ENCODE data around the gene ZNF708.
"Not testable (repeated sequence)": the region's sequence is repeated elsewhere in the genome, so short reads cannot be mapped to it uniquely, and the experiment has no call there.

Gene ZNF708

DNA sequence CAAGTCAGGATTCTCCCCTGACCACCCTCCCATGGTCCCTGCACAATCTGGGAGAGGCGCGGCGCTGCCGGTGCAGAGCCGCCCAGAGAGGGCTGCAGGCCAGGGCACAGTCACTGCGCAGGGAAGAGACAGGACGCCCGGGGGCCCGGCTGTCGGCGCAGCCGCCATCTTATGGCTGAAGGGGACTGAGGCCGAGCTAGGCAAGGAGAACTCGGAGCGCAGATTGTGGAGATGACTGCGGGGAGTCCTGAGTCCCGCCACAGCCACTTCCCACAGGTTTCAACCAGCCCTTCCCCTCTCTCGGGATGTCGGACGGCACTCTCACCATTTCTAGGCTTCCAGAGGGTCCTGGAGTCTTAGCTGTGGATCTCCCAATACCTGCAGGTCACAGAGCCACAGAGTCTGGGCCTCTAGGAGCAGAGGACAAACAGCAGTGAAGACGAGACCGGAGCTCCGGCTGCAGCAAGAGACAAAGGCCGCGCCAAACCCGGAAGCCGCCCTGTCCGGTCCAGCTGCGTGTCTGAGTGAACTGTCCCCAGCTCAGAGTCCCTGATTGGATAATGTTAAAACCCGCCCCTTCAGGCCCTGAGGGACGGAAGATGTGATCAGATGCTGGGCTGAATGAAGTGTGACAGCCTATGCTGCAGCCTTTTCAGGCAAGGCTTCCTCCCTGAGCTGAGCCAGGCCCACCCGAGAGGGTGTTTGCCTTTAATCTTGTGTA, at the start of gene ZNF708:
Gene ZNF708 (minus strand): TSS at position 526 of the 721 bp plus-strand sequence. CDS start 198 bp downstream, at position 328.
- DNase-seq = peak; percentile 99

DNA sequence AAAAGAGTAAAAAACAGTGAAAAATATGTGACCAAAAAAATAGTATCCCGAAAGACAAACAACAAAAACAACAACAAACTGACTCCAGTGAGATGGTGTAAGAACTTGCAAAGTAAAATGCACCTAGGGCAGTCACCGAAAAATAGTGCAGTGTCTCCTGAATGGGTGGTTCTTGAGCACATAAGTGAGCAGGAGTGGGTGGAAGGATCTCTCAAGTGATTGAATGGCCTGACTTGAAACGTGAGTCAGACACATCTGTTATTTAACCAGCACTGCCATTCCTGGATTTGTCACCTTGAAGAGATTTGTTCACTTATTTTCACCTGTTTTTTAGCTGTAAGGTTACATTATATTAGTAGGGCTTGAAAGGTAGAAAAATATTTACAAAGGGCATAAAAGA, 33.1 kb upstream of the ZNF708 start:
- no peak for DNase-seq

DNA sequence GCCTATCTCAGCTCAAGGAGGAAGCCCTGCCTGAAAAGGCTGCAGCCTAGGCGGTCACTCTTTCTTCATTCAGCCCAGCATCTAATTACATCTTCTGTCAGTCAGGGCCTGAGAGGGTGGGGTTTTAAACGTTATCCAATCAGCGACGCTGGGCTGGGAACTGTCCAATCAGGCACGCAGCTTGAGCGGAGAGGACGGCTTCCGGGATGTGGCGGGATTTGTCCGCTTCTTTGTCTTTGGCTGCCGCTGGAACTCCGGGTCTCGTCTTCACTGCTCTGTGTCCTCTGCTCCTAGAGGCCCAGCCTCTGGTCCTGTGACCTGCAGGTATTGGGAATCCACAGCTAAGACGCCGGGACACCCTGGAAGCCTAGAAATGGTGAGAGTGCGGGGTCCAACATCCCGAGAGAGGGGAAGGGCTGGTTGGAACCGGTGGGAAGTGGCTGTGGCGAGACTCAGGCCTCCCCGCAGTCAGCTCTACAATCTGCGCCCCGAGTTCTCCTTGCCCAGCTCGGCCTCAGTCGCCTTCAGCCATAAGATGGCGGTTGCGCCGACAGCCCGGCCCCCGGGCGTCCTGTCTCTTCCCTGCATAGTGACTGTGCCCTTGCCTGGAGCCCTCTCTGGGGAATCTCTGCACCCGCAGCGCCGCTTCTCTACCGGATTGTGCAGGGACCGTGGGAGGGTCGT, 29.7 kb upstream of the ZNF708 start, which contains the start of gene ZNF738:
Gene ZNF738 (plus strand): TSS at position 233 of the 684 bp plus-strand sequence. CDS start 141 bp downstream, at position 374.
- DNase-seq = peak; percentile 99

DNA sequence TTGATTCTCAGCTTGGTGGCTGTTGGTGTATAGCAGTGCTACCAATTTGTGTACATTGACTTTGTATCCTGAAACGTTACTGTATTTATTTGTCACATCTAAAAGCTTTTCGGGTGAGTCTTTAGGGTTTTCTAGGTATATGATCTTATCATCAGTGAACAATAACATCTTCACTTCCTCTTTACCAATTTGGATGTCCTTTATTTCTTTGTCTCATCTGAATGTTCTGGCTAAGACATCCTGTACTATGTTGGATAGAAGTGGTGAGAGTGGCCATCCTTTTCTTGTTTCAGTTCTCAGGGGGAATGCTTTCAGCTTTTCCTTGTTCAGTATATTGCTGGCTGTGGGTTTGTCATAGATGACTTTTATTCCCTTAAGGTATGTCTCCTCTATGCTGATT, 23.6 kb upstream of the ZNF708 start:
- no peak for DNase-seq

DNA sequence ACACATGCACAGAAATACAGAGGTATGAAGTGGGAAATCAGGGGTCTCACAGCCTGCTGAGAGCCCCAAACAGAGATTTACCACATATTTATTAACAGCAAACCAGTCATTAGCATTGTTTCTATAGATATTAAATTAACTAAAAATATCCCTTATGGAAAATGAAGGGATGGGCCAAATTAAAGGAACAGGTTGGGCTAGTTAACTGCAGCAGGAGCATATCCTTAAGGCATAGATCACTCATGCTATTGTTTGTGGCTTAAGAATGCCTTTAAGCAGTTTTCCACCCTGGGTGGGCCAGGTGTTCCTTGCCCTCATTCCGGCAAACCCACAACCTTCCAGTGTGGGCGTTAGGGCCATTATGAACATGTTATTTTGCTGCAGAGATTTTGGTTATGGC, 15.6 kb upstream of the ZNF708 start:
- DNase-seq = not testable (repeated sequence)

DNA sequence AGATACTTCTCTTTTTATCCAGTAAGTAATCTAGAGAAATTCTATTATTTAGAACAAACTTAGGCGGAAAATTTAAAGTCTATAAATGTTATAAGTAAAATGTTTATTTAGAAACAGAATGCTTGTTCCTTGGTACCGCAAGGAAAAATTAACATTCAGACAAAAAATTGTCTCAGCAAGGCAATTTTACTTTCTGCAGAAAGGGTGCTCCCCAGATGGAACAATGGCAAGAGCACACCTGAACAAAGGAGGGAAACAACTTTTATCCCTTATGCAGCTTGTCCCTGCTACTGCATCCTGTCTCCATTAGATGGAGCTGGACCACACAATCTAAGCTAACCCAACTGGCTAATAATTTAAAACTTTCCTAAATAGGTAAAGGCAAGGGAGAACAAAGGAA, 6.5 kb upstream of the ZNF708 start:
- no peak for DNase-seq

DNA sequence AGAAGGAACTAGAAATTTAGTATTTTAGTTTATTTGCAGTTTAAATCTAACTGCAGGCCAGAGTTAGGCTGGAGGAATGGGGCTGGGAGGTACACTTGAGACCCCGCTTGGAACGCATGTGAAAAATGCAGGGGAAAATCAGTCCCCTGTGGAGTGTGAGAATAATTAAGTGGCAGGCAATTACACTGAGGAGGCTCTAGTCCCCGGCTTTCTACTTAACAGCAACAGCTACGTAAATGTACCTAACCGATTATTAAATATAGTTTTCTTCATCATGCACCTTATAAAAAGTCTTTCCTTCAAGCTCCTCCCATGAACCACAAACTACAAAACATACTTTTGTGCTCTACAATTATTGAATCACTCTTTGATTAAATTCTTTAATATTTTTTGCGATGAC, 804 bp downstream of the ZNF708 start:
- peak; percentile 72 for DNase-seq

DNA sequence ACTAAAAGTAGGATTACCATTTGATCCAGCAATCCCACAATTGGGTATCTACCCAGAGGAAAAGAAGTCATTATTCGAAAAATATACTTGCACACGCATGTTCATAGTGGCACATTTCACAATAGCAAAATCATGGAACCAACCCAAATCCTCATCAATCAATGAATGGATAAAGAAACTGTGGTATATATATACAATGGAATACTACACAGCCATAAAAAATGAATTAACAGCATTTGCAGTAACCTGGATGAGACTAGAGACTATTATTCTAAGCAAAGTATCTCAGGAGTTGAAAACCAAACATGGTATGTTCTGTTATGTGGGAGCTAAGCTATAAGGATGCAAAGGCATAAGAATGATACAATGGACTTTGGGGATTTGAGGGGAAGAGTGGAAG, 3.0 kb downstream of the ZNF708 start:
- DNase-seq = no peak

DNA sequence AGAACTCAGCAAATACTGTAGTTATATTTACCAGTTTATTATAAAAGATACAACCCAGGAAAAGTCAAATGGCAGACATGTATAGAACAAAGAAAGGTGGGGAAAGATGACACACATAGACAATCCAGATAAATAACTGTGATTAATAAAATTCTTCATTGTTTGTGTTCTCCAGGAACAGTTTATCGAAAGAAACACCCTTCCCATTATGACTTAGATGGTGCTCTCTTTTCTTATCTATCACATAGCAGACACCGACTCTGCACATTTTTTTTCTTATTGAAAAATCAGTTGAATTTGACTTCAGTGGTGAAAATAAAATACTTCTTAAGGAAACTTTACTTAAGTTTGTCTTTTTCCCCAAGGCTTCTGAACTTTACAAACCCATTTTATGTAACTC, 6.2 kb downstream of the ZNF708 start:
- DNase-seq = no peak

DNA sequence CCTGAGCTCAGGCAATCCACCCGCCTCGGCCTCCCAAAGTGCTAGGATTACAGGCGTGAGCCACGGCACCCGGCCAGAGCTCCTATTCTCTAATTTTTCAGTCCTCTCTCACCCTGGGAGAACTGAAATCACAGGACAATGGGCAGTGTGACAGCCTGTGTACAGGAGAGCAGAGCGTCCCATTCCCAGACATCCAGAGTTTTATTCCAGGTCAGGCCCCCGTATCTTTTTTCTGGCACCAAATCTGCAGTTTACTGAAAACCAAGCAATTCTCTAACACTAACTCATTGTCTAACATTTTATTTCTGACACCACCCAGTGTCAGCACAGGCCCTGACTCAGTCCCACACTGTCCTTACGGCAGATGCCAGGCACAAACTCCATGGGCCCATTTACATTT, 6.7 kb downstream of the ZNF708 start:
- no peak for DNase-seq

DNA sequence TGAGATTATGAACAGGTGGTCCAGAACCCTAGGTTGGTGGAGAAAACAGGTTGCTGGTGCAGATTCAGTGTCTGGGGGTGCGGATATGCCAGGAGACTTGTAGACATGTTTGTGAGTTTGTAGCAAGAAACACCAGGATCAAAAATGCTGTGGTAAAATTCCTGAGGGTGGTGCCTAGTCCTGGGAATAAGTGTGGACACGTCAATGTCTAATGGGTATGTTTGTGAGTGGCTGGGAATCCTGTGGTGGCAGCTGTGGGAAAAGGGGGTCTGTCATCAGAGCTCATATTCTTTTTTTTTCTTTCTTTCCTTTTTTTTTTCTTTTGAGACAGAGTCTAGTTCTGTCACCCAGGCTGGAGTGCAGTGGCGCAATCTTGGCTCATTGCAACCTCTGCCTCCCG, 7.2 kb downstream of the ZNF708 start:
- DNase-seq = no peak

DNA sequence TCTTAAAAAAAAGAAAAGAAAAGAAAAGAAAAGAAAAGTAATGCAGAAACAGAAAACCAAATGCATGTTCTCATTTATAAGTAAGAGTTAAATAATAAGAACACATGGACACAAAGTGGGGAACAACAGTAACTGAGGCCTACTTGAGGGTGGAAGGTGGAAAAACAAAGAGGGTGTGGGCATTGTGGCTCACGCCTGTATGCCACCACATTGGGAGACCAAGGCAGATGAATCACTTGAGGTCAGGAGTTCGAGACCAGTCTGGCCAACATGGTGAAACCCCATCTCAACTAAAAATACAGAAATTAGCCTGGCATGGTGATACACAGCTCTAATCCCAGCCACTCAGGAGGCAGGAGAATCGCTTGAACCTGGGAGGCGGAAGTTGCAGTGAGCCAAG, 8.1 kb downstream of the ZNF708 start:
- DNase-seq = no peak

DNA sequence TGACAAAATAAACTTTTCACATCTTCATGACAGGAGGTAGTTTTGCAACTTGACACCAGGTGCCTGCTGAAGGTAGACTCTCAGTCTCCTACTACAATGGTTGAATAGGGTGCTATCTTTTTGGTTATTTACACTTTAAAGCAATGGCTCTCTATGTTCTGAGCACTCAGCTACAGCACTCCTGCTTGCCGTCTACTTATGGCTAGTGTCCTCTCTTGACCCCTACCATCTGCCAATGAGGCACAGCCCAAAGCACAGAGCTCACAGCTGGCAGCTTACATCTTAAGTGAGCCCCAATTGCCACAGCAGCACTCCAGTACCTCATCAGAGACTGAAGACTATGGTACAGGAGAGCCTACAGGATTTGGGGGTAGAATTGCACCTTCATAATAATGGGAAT, 11.4 kb downstream of the ZNF708 start:
- peak; percentile 80 for DNase-seq

DNA sequence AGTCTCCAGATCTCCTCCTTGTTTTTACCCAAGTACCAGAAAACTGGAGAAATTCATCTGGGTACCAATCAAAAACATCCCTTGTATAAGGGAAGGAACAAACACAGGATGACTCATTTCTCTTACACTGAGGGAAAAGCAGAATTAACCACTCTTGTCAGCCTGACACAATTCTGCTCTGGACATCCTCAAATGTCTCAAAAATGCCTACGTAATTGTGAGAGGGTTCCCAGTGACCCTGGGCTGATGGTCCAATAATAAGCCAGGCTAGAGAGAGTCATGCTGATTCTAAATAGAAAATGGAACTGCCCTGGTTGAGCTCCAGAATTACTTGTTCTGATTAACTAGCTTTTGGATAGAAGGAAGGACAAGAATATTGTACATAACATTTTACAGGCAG, 14.5 kb downstream of the ZNF708 start:
- DNase-seq = no peak

DNA sequence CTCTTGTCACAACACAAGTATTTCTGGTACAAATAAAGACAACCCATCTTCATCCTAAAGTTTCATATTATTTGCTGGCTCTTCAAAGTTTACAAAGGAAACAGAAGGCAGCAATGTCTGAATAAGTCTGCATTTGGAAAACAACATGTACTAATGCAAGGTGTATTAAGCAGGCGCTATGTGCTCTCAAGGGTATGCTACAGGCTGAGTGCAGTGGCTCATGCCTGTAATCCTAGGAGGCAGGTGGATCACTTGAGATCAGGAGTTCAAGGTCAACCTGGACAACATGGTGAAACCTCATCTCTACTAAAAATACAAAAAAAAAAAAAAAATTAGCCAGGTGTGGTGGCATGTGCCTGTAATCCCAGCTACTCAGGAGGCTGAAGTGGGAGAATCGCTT, 16.4 kb downstream of the ZNF708 start:
- DNase-seq = not testable (repeated sequence)

DNA sequence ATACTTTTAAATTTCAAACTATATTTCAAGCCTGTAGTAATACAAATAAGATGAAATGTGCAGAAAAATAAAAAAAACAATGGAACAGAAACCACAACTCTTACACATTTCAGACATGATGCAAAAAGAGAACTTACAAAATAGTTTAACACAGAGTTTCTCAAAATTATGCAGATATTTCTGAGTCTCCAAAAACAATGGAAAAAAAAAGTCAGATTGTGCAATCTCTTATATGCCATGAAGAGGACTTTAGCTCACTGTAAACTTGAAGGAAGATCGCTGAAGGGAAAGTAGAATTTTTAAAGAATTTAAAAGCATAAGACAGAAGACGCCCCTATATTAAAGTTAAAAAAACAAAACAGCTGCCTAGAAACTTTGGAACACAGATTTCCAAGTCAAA, 20.4 kb downstream of the ZNF708 start:
- no peak for DNase-seq

DNA sequence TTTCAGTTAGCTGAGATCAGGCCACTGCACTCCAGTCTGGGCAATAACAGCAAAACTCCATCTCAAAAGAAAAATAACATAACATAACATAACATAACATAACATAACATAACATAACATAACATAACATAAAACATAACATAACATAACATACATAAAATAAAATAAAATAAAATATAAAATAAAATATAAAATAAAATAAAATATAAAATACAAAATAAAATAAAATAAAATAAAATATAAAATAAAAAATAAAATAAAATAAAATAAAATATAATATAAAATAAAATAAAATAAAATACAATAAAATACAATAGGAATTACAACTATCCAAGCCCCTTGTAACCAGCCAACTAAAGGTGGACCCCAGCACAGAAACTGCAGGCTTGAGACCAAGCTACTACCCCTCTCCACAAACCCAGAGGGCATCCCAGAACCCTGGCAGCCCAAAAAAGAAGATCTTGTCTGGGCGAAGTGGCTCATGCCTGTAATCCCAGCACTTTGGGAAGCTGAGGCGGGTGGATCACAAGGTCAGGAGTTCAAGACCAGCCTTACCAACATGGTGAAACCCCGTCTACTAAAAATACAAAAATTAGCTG, 22.2 kb downstream of the ZNF708 start:
- not testable (repeated sequence) for DNase-seq

DNA sequence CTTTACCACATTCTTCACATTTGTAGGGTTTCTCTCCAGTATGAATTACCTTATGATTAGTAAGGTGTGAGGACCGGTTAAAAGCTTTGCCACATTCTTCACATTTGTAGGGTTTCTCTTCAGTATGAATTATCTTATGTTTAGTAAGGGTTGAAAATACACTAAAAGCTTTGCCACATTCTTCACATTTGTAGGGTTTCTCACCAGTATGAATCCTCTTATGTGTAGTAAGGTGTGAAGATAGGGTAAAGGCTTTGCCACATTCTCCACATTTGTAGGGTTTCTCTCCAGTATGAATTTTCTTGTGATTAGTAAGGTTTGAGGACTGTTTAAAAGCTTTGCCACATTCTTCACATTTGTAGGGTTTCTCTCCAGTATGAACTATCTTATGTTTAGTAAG, 35.4 kb downstream of the ZNF708 start:
- not testable (repeated sequence) for DNase-seq

DNA sequence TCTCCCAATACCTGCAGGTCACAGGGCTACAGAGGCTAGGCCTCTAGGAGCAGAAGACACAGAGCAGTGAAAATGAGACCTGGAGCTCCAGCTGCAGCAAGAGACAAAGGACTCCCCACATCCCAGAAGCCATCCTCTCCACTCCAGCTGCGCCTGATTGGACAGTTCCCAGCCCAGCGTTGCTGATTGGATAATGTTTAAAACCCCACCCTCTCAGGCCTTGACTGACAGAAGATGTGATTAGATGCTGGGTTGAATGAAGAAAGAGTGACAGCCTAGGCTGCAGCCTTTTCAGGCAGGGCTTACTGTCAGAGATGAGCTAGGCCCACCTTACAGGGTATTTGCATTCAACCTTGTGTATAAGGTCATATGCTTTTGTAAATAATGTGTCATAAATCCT, 59.4 kb downstream of the ZNF708 start:
- no peak for DNase-seq

DNA sequence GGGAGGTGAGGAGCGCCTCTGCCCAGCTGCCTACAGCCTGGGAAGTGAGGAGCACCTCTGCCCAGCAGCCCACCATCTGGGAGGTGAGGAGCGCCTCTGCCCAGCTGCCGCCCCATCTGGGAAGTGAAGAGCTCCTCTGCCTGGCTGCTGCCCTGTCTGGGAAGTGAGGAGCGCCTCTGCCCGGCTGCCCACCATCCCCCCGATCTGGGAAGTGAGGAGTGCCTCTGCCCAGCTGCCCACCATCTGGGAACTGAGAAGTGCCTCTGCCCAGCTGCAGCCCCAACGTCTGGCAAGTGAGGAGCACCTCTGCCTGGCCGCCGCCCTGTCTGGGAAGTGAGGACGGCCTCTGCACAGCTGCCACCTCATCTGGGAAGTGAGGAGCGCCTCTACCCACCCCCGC, 64.3 kb downstream of the ZNF708 start:
- DNase-seq = no peak

DNA sequence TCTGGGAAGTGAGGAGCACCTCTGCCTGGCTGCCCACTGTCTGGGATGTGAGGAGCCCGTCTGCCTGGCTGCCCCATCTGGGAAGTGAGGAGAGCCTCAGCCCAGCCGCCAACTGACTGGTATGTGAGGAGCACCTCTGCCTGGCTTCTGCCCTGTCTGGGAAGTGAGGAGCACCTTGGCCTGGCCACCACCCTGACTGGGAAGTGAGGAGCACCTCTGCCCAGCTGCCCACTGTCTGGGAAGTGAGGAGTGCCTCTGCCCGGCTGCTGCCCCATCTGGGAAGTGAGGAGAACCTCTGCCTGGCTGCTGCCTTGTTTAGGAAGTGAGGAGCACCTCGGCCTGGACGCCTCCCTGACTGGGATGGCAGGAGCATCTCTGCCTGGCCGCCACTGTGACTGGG, 64.8 kb downstream of the ZNF708 start:
- DNase-seq = no peak

DNA sequence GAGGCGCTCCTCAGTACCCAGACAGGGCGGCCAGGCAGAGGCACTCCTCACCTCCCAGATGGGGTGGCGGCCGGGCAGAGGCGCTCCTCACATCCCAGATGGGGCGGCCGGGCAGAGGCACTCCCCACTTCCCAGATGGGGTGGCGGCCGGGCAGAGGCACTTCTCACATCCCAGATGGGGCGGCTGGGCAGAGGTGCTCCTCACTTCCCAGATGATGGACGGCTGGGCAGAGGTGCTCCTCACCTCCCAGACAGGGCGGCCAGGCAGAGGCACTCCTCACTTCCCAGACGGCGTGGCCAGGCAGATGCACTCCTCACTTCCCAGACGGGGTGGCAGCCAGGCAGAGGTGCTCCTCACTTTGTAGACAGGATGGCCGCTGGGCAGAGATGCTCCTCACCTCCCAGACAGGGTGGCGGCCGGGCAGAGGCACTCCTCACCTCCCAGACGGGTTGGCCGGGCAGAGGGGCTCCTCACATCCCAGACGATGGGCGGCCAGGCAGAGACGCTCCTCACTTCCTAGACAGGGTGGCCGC, 68.3 kb downstream of the ZNF708 start:
- not testable (repeated sequence) for DNase-seq

DNA sequence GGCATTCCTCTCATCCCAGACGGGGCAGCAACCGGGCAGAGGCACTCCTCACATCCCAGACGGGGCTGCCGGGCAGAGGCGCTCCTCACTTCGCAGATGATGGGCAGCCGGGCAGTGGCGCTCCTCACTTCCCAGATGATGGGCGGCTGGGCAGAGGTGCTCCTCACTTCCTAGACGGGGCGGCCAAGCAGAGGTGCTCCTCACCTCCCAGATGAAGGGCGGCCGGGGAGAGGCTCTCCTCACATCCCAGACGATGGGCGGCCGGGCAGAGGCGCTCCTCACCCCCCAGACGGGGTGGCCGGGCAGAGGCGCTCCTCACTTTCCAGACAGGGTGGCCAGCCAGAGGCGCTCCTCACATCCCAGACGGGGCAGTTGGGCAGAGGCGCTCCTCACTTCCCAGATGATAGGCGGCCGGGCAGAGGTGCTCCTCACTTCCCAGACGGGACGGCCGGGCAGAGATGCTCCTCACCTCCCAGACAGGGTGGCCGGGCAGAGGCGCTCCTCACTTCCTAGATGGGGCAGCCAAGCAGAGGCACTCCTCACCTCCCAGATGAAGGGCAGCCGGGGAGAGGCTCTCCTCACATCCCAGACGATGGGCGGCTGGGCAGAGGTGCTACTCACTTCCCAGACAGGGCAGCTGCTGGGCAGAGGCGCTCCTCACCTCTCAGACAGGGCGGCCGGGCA, 68.9 kb downstream of the ZNF708 start:
- DNase-seq = no peak

All from NCI-H146 (cell line).